Uterus (tissue), 2 donors: Measurements from ENCODE around the gene ALG12.

Experiments used
- CTCF ChIP-seq, 4 experiments: fragments of 200-600 bp in 2 of 4; fragments of 450-650 bp in 2 of 4; sonication (generic) in 2 of 4; IDR thresholded peaks; one replicate each; pipeline ENCODE4 v1.5.1; 2016 to 2019; ENCODE audit warnings: antibody characterized with exemption in 4 of 4, mild to moderate bottlenecking in 2 of 4, moderate library complexity in 1 of 4
- POLR2A ChIP-seq, 2 donors: fragments of 450-650 bp; IDR thresholded peaks; one replicate each; pipeline ENCODE4 v1.6.1; 2016; ENCODE audit warnings: antibody characterized with exemption in 2 of 2, mild to moderate bottlenecking in 1 of 2, moderate library complexity in 1 of 2

GRCh38 chr22:49946612-49947295, 28.5 kb upstream of the ALG12 start:
- no peak for TF ChIP-seq CTCF (IDR thresholded peaks at IDR 0.05)
- no peak for TF ChIP-seq POLR2A (IDR thresholded peaks at IDR 0.05)
